Naive B cell (primary cell): Measurements from ENCODE around the gene ARHGEF25. TPM values are rescaled to one million over a fixed set of nuclear protein-coding genes. Genes with fewer than 3 reads are reported as not detected.
"Not testable (repeated sequence)": the region's sequence is repeated elsewhere in the genome, so short reads cannot be mapped to it uniquely, and the experiment has no call there.

Experiments
- ATAC-seq, 2 donors: fragments of 150-1000 bp; cut with Tn5 transposase; 2 replicates each; pipeline ENCODE4 v1.10.0; 2021; ENCODE audit warnings: low read depth in 2 of 2, mild to moderate bottlenecking in 2 of 2, moderate library complexity in 2 of 2
- DNase-seq: peaks from one replicate; pipeline ENCODE4 v3.0.0; 2022
- H3K27ac Mint-ChIP-seq, 6 donors: one replicate each; pipeline ENCODE4 v1.8.0; 2020 to 2022; ENCODE audit warnings: mild to moderate bottlenecking in 6 of 6, mixed read lengths in 6 of 6, moderate library complexity in 5 of 6, inconsistent platforms in 2 of 6
- H3K27me3 Mint-ChIP-seq, 3 donors: one replicate each; pipeline ENCODE4 v1.8.0; 2021 to 2022; ENCODE audit warnings: mixed read lengths in 3 of 3, mild to moderate bottlenecking in 1 of 3
- H3K36me3 Mint-ChIP-seq, 2 donors: one replicate each; pipeline ENCODE4 v1.8.0; 2020 to 2022; ENCODE audit warnings: mixed read lengths in 2 of 2, inconsistent platforms in 1 of 2, mild to moderate bottlenecking in 1 of 2
- H3K4me1 Mint-ChIP-seq, 3 donors: one replicate each; pipeline ENCODE4 v1.8.0; 2020 to 2022; ENCODE audit warnings: mixed read lengths in 3 of 3, inconsistent platforms in 1 of 3, mild to moderate bottlenecking in 1 of 3, moderate library complexity in 1 of 3
- H3K4me3 Mint-ChIP-seq, 8 donors: one replicate each; pipeline ENCODE4 v1.8.0; 2020 to 2022; ENCODE audit warnings: mild to moderate bottlenecking in 8 of 8, mixed read lengths in 8 of 8, moderate library complexity in 8 of 8, inconsistent platforms in 2 of 8
- H3K9me3 Mint-ChIP-seq, 7 donors: one replicate each; pipeline ENCODE4 v1.8.0; 2020 to 2022; ENCODE audit warnings: mixed read lengths in 7 of 7, mild to moderate bottlenecking in 5 of 7, inconsistent platforms in 2 of 7, moderate library complexity in 1 of 7
- polyA plus RNA-seq, 6 donors: library from polyadenylated mRNA; unstranded; fragments of 300-500 nt; fragmentation: Illumina TruSeq; gene quantifications; one replicate each; pipeline ENCODE4 v1.2.3, GENCODE V29; 2021; ENCODE audit warnings: low read depth in 6 of 6

Gene ARHGEF25
- not detected for polyA plus RNA-seq

- H3K4me3 Mint-ChIP-seq, result peak within 1 kb of the TSS; percentile 57 to 90 (median 82)
- no peak for ATAC-seq
Observed at GRCh38 chr12:57611108-57611826, at the start of gene ARHGEF25. ARHGEF25 (plus strand) TSS chr12:57611435; CDS start chr12:57611895, 460 bp downstream.

DNA sequence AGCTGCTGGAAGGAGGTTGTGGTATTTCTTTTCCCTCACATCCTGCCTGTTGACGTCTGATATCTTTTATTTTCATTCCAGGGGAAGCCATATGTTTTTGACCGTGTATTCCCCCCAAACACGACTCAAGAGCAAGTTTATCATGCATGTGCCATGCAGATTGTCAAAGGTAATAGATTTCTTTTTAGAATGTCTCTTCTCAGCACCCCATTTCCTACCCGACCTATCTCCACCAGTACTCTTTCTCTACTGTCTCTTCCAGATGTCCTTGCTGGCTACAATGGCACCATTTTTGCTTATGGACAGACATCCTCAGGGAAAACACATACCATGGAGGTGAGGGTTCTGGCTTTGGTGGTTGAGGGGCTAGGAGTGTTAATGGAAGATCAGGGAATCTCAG is 47.9 kb upstream of the ARHGEF25 start:
- peaks cover 20 to 48% (median 40%) of the 10 kb centered on the region in 3 donors for H3K27me3 Mint-ChIP-seq
- H3K4me3 Mint-ChIP-seq, result no peak overlapping the region
- peaks cover 0 to 2% (median 0%) of the 10 kb centered on the region in 7 donors for H3K9me3 Mint-ChIP-seq

More at GRCh38 chr12:57611108-57611826, at the start of gene ARHGEF25:
- H3K36me3 Mint-ChIP-seq, result no peaks in the 10 kb centered on the region
- peaks cover 40 to 78% (median 61%) of the 10 kb centered on the region in 3 donors for H3K27me3 Mint-ChIP-seq
- no peak for DNase-seq
- H3K27ac Mint-ChIP-seq, result peak within 1 kb of the TSS in 1 of 6 donors; percentile 34
- H3K9me3 Mint-ChIP-seq, result no peaks in the 10 kb centered on the region
- peaks cover 30 to 47% (median 44%) of the 10 kb centered on the region in 3 donors for H3K4me1 Mint-ChIP-seq

GRCh38 chr12:57564178-57564740 is 47.0 kb upstream of the ARHGEF25 start:
- no peak for DNase-seq
- H3K27me3 Mint-ChIP-seq, result peaks cover 22 to 57% (median 49%) of the 10 kb centered on the region in 3 donors
- peak overlapping the region in 1 of 6 donors; percentile 90 for H3K27ac Mint-ChIP-seq
- no peaks in the 10 kb centered on the region for H3K36me3 Mint-ChIP-seq
- peaks cover 0 to 2% (median 0%) of the 10 kb centered on the region in 7 donors for H3K9me3 Mint-ChIP-seq
- H3K4me3 Mint-ChIP-seq, result no peak overlapping the region
- H3K4me1 Mint-ChIP-seq, result no peaks in the 10 kb centered on the region
- ATAC-seq, result no peak

More for the DNA sequence above, 47.9 kb upstream of the ARHGEF25 start:
- Mint-ChIP-seq H3K36me3 (no peaks in the 10 kb centered on the region), H3K27ac (no peak overlapping the region), H3K4me1 (no peaks in the 10 kb centered on the region)
- ATAC-seq (no peak), DNase-seq (no peak)

GRCh38 chr12:57568838-57569237 is 42.4 kb upstream of the ARHGEF25 start:
- no peak overlapping the region for H3K27ac Mint-ChIP-seq
- H3K4me3 Mint-ChIP-seq, result no peak overlapping the region
- DNase-seq (no peak), ATAC-seq (no peak)
- peaks cover 24 to 56% (median 55%) of the 10 kb centered on the region in 3 donors for H3K27me3 Mint-ChIP-seq
- H3K4me1 Mint-ChIP-seq, result no peaks in the 10 kb centered on the region
- no peaks in the 10 kb centered on the region for H3K36me3 Mint-ChIP-seq
- H3K9me3 Mint-ChIP-seq, result peaks cover 0 to 2% (median 0%) of the 10 kb centered on the region in 7 donors

GRCh38 chr12:57569858-57570257 is 41.4 kb upstream of the ARHGEF25 start:
- Mint-ChIP-seq H3K27me3 (peaks cover 18 to 48% (median 45%) of the 10 kb centered on the region in 3 donors), H3K36me3 (no peaks in the 10 kb centered on the region), H3K4me1 (no peaks in the 10 kb centered on the region), H3K27ac (peak overlapping the region in 1 of 6 donors; percentile 37), H3K4me3 (no peak overlapping the region), H3K9me3 (peaks cover 0 to under 1% (median 0%) of the 10 kb centered on the region in 7 donors)
- DNase-seq (no peak), ATAC-seq (no peak)

DNA sequence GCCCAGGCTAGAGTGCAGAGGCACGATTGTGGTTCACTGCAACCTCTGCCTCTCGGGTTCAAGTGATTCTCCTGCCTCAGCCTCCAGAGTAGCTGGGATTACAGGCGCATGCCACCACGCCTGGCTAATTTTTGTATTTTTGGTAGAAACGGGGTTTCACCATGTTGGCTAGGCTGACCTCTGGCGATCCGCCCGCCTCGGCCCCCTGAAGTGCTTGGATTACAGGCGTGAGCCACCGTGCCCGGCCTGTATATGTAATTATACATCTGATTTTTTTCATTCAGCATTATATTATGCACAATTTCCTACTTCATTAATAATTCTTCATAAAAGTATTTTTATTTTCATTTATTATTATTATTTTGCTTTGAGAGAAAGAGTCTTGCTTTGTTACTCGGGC is 40.8 kb upstream of the ARHGEF25 start:
- H3K27ac Mint-ChIP-seq, H3K36me3 Mint-ChIP-seq, ATAC-seq, H3K9me3 Mint-ChIP-seq, H3K4me3 Mint-ChIP-seq, DNase-seq, H3K4me1 Mint-ChIP-seq: not testable (repeated sequence)
- H3K27me3 Mint-ChIP-seq, result peaks cover 17 to 52% (median 45%) of the 10 kb centered on the region in 3 donors

- Mint-ChIP-seq H3K27me3 (peaks cover 30 to 66% (median 48%) of the 10 kb centered on the region in 3 donors), H3K4me3 (no peak overlapping the region), H3K4me1 (no peaks in the 10 kb centered on the region), H3K27ac (peak overlapping the region in 1 of 6 donors; percentile 72), H3K9me3 (no peaks in the 10 kb centered on the region), H3K36me3 (no peaks in the 10 kb centered on the region)
- ATAC-seq, result no peak
- DNase-seq, result no peak
Observed at GRCh38 chr12:57571926-57572762, 39.1 kb upstream of the ARHGEF25 start.

- H3K4me3 Mint-ChIP-seq, result no peak overlapping the region
- H3K27ac Mint-ChIP-seq, result peak overlapping the region in 1 of 6 donors; percentile 49
- no peaks in the 10 kb centered on the region for H3K36me3 Mint-ChIP-seq
- H3K27me3 Mint-ChIP-seq, result peaks cover 19 to 52% (median 25%) of the 10 kb centered on the region in 3 donors
- no peaks in the 10 kb centered on the region for H3K4me1 Mint-ChIP-seq
- ATAC-seq (no peak), DNase-seq (no peak)
- no peaks in the 10 kb centered on the region for H3K9me3 Mint-ChIP-seq
Observed at GRCh38 chr12:57574795-57575194, 36.4 kb upstream of the ARHGEF25 start.

- ATAC-seq, result no peak
- Mint-ChIP-seq H3K9me3 (no peaks in the 10 kb centered on the region), H3K27ac (peak overlapping the region in 1 of 6 donors; percentile 85), H3K36me3 (no peaks in the 10 kb centered on the region), H3K4me3 (no peak overlapping the region), H3K4me1 (no peaks in the 10 kb centered on the region), H3K27me3 (peaks cover 20 to 63% (median 30%) of the 10 kb centered on the region in 3 donors)
- DNase-seq, result no peak
Observed at GRCh38 chr12:57575771-57576612, 35.2 kb upstream of the ARHGEF25 start.

DNA sequence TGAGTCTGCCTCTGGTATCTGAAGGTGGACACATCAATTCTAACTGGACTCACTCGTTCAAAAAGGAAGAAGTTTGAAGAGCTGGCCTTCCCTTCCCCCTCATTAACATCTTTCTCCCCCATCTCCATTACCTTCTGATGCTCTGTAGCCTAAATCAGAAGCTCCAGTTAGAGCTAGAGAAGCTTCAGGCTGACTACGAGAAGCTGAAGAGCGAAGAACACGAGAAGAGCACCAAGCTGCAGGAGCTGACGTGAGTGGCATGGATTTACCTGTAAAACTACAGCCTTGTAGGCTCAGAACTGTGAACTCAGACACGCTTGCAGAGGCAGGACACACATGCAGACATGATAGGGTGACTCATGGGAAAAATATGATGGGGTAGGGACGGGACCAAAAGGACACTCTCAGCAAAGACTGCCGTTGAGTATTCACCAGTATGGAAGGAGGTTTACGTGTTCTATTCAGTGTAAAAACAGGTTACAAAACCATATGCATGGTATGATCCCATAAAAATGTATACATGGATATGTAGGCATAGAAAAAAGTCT is 34.5 kb upstream of the ARHGEF25 start:
- no peaks in the 10 kb centered on the region for H3K36me3 Mint-ChIP-seq
- H3K9me3 Mint-ChIP-seq, result no peaks in the 10 kb centered on the region
- H3K27ac Mint-ChIP-seq, result no peak overlapping the region
- DNase-seq (no peak), ATAC-seq (no peak)
- H3K4me1 Mint-ChIP-seq, result no peaks in the 10 kb centered on the region
- peaks cover 20 to 65% (median 30%) of the 10 kb centered on the region in 3 donors for H3K27me3 Mint-ChIP-seq
- H3K4me3 Mint-ChIP-seq, result no peak overlapping the region

DNA sequence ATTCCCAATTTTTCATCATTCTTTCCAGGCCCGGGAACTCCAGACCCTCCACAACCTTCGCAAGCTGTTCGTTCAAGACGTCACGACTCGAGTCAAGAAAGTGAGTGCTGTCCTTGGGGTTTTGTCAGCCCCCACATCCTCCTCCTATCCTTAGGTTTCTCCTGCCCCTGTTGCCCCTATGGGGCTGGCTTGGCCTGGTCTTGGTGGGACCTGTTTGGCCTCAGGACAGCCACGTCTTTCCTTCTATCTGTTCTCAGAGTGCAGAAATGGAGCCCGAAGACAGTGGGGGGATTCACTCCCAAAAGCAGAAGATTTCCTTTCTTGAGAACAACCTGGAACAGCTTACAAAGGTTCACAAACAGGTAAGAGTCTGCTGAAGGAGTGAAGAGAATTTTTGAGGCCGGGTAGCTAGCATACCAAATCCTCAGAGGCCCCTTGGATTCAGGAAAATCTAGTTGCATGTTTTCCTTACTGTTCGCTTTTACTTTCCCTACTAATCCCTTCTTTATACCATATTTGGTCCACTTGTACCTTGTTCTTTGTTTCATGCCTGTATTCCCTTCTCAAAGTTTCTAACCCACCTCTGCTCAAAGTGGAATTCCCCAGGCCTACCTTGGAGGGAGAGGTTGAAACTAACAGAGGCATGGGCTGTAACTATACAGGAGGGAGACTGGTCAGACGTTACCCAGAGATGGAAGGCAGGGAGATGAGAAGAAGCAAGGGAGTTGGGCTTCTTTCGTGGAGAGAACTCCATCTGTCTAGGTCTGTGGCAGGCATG is 33.1 kb upstream of the ARHGEF25 start:
- Mint-ChIP-seq H3K9me3 (no peaks in the 10 kb centered on the region), H3K4me3 (no peak overlapping the region), H3K27ac (no peak overlapping the region), H3K27me3 (peaks cover 27 to 57% (median 32%) of the 10 kb centered on the region in 3 donors), H3K36me3 (no peaks in the 10 kb centered on the region), H3K4me1 (peaks cover 2% of the 10 kb centered on the region in 3 donors)
- no peak for ATAC-seq
- no peak for DNase-seq

GRCh38 chr12:57579011-57579410 is 32.2 kb upstream of the ARHGEF25 start:
- H3K4me1 Mint-ChIP-seq, result peaks cover 4 to 6% (median 5%) of the 10 kb centered on the region in 3 donors
- H3K27ac Mint-ChIP-seq, result peak overlapping the region in 1 of 6 donors; percentile 45
- H3K9me3 Mint-ChIP-seq, result no peaks in the 10 kb centered on the region
- H3K4me3 Mint-ChIP-seq, result peak overlapping the region in 1 of 8 donors; percentile 72
- no peak for DNase-seq
- H3K36me3 Mint-ChIP-seq, result no peaks in the 10 kb centered on the region
- ATAC-seq, result no peak
- peaks cover 29 to 61% (median 36%) of the 10 kb centered on the region in 3 donors for H3K27me3 Mint-ChIP-seq
